ENCODE results near the gene TSHZ1. TPM values are rescaled to one million over a fixed set of nuclear protein-coding genes. Genes with fewer than 3 reads are reported as not detected.

Gene TSHZ1
- total RNA-seq, 1 donor = 10.5 TPM

- TF ChIP-seq, protein P1, sequence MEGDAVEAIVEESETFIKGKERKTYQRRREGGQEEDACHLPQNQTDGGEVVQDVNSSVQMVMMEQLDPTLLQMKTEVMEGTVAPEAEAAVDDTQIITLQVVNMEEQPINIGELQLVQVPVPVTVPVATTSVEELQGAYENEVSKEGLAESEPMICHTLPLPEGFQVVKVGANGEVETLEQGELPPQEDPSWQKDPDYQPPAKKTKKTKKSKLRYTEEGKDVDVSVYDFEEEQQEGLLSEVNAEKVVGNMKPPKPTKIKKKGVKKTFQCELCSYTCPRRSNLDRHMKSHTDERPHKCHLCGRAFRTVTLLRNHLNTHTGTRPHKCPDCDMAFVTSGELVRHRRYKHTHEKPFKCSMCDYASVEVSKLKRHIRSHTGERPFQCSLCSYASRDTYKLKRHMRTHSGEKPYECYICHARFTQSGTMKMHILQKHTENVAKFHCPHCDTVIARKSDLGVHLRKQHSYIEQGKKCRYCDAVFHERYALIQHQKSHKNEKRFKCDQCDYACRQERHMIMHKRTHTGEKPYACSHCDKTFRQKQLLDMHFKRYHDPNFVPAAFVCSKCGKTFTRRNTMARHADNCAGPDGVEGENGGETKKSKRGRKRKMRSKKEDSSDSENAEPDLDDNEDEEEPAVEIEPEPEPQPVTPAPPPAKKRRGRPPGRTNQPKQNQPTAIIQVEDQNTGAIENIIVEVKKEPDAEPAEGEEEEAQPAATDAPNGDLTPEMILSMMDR (IDR thresholded peaks at IDR 0.05; ENCODE audit: extremely low read depth, low read depth, low read length) = no peak
- Histone ChIP-seq H3K9me3 (ENCODE audit: low read depth, low read length) (no peaks in the 10 kb centered on the region), H3K27me3 (ENCODE audit: insufficient read depth, low read length) (no peaks in the 10 kb centered on the region), H3K27ac (ENCODE audit: low read depth, low read length) (no peak overlapping the region), H3K36me3 (ENCODE audit: insufficient read depth, low read length) (no peaks in the 10 kb centered on the region), H3K4me1 (ENCODE audit: insufficient read depth, low read length) (no peaks in the 10 kb centered on the region), H3K79me2 (ENCODE audit: insufficient read depth, low read length) (no peaks in the 10 kb centered on the region), H4K20me1 (ENCODE audit: insufficient read depth, low read length) (no peaks in the 10 kb centered on the region), H3K4me2 (ENCODE audit: insufficient read depth, low read length) (no peak overlapping the region), H2AFZ (ENCODE audit: low read length) (no peak overlapping the region), H3K4me3 (ENCODE audit: insufficient read depth, low read length) (no peak overlapping the region)
- DNase-seq (ENCODE audit: insufficient read length, low spot score, missing footprints) = peak; percentile 55
Observed at GRCh38 chr18:75335511-75335910, 124.9 kb downstream of the TSHZ1 start.

DNA sequence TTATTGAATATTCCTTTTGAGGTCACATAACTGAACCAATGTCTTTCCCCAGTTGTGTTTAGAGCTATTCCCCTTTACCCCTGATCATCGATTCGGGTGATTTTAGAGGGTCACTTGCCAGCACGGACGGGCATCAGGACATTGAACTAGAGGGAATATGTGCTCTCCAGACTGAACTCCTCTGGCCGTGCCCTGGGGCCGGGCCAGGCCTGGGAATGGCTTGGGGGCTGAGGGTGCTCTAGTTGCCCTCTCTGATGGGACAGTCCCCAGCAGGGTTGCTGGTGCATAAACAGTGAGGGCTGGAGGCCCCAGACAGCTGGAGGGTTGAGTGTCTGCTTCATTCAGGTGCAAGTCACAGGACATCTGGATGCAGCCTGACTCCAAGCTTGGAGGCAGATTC is 126.2 kb downstream of the TSHZ1 start:
- no peak overlapping the region for H2AFZ ChIP-seq (ENCODE audit: low read length)
- H3K36me3 ChIP-seq (ENCODE audit: insufficient read depth, low read length) = no peaks in the 10 kb centered on the region
- H3K4me1 ChIP-seq (ENCODE audit: insufficient read depth, low read length) = no peaks in the 10 kb centered on the region
- no peak overlapping the region for H3K4me2 ChIP-seq (ENCODE audit: insufficient read depth, low read length)
- TF ChIP-seq, protein P1 (IDR thresholded peaks at IDR 0.05; ENCODE audit: extremely low read depth, low read depth, low read length) = no peak
- no peaks in the 10 kb centered on the region for H3K79me2 ChIP-seq (ENCODE audit: insufficient read depth, low read length)
- no peaks in the 10 kb centered on the region for H3K9me3 ChIP-seq (ENCODE audit: low read depth, low read length)
- H3K4me3 ChIP-seq (ENCODE audit: insufficient read depth, low read length) = no peak overlapping the region
- no peak overlapping the region for H3K27ac ChIP-seq (ENCODE audit: low read depth, low read length)
- H4K20me1 ChIP-seq (ENCODE audit: insufficient read depth, low read length) = no peaks in the 10 kb centered on the region
- H3K27me3 ChIP-seq (ENCODE audit: insufficient read depth, low read length) = peaks cover 4% of the 10 kb centered on the region
- DNase-seq (ENCODE audit: insufficient read length, low spot score, missing footprints) = no peak

GRCh38 chr18:75337348-75337747 is 126.8 kb downstream of the TSHZ1 start:
- no peaks in the 10 kb centered on the region for H3K36me3 ChIP-seq (ENCODE audit: insufficient read depth, low read length)

GRCh38 chr18:75338631-75339030 is 128.0 kb downstream of the TSHZ1 start:
- no peaks in the 10 kb centered on the region for H3K4me1 ChIP-seq (ENCODE audit: insufficient read depth, low read length)
- H2AFZ ChIP-seq (ENCODE audit: low read length) = no peak overlapping the region
- H3K9me3 ChIP-seq (ENCODE audit: low read depth, low read length) = no peaks in the 10 kb centered on the region
- H3K36me3 ChIP-seq (ENCODE audit: insufficient read depth, low read length) = no peaks in the 10 kb centered on the region
- H3K4me2 ChIP-seq (ENCODE audit: insufficient read depth, low read length) = no peak overlapping the region
- H3K27ac ChIP-seq (ENCODE audit: low read depth, low read length) = no peak overlapping the region
- no peaks in the 10 kb centered on the region for H4K20me1 ChIP-seq (ENCODE audit: insufficient read depth, low read length)
- TF ChIP-seq, protein P1 (IDR thresholded peaks at IDR 0.05; ENCODE audit: extremely low read depth, low read depth, low read length) = no peak
- no peaks in the 10 kb centered on the region for H3K79me2 ChIP-seq (ENCODE audit: insufficient read depth, low read length)
- H3K4me3 ChIP-seq (ENCODE audit: insufficient read depth, low read length) = no peak overlapping the region
- DNase-seq (ENCODE audit: insufficient read length, low spot score, missing footprints) = no peak
- peaks cover 4% of the 10 kb centered on the region for H3K27me3 ChIP-seq (ENCODE audit: insufficient read depth, low read length)

More at GRCh38 chr18:75337348-75337747, 126.8 kb downstream of the TSHZ1 start:
- TF ChIP-seq, protein P1 (IDR thresholded peaks at IDR 0.05; ENCODE audit: extremely low read depth, low read depth, low read length) = no peak
- Histone ChIP-seq H2AFZ (ENCODE audit: low read length) (no peak overlapping the region), H3K4me2 (ENCODE audit: insufficient read depth, low read length) (no peak overlapping the region), H3K4me1 (ENCODE audit: insufficient read depth, low read length) (no peaks in the 10 kb centered on the region), H3K9me3 (ENCODE audit: low read depth, low read length) (no peaks in the 10 kb centered on the region), H3K27ac (ENCODE audit: low read depth, low read length) (no peak overlapping the region), H3K79me2 (ENCODE audit: insufficient read depth, low read length) (no peaks in the 10 kb centered on the region), H3K27me3 (ENCODE audit: insufficient read depth, low read length) (peaks cover 4% of the 10 kb centered on the region), H4K20me1 (ENCODE audit: insufficient read depth, low read length) (no peaks in the 10 kb centered on the region), H3K4me3 (ENCODE audit: insufficient read depth, low read length) (no peak overlapping the region)
- no peak for DNase-seq (ENCODE audit: insufficient read length, low spot score, missing footprints)

Other genes starting within 250 kb of the TSHZ1 start
- gene PTGR3, start 1.7 kb upstream of the TSHZ1 start, total RNA-seq = 8.3 and 10.3 TPM in 2 replicates
- not detected in 2 replicates for gene SMIM21, start 216.9 kb downstream of the TSHZ1 start, total RNA-seq